ENCODE measurements around the gene UCN.

DNA sequence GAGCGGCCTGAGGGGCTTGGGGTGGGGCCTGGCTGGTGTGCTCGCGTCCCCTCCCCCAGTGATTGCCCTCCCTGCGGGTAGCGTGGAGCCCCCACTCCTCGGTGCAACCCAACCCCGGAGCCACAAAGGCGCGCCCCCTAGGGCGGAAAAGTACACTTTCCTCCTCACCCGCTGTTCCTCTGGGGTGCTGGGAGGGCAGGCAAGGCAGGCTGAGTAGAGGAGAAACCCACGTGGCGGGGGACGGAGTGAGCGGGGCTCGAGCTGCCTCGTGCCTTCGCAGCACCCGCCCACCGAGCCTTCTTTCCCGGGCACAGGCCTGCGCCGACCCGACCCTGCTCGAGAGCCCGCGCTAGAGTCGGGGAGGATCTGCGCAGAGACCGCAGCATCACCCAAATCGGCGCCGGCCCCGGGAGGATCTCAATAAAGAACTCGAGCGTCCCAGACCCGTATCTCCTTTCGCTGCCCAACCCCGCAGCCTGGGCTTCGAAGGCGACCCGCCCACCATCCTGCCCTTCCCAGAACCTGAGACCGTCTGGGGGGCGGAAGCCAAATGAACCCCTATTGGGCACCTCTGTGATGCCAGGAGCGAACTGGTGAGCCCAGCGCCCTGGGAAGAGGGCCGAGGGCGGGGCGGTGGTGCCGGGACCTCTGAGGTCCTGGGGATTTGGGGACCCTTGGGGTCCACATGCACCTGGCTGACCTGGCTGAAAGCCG lies 1.5 kb downstream of the UCN start:
- TF ChIP-seq, protein P1, sequence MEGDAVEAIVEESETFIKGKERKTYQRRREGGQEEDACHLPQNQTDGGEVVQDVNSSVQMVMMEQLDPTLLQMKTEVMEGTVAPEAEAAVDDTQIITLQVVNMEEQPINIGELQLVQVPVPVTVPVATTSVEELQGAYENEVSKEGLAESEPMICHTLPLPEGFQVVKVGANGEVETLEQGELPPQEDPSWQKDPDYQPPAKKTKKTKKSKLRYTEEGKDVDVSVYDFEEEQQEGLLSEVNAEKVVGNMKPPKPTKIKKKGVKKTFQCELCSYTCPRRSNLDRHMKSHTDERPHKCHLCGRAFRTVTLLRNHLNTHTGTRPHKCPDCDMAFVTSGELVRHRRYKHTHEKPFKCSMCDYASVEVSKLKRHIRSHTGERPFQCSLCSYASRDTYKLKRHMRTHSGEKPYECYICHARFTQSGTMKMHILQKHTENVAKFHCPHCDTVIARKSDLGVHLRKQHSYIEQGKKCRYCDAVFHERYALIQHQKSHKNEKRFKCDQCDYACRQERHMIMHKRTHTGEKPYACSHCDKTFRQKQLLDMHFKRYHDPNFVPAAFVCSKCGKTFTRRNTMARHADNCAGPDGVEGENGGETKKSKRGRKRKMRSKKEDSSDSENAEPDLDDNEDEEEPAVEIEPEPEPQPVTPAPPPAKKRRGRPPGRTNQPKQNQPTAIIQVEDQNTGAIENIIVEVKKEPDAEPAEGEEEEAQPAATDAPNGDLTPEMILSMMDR (conservative IDR thresholded peaks at IDR 0.05), result no peak
- TF ChIP-seq ZFX (IDR thresholded peaks at IDR 0.05), result no peak

Data from C4-2B (cell line).